Stimulated activated CD8-positive, alpha-beta memory T cell treated with anti-CD3 and anti-CD28 coated beads, Interleukin-7, amount 100 ng/mL, for 4 hours (primary cell): Measurements from ENCODE around the gene MVB12A.

ENCODE experiments used
- DNase-seq, 2 donors: peaks; one replicate each; pipeline ENCODE4 v3.0.0-alpha.2; 2020; ENCODE audit warnings: low read depth in 2 of 2

The MVB12A gene

DNA sequence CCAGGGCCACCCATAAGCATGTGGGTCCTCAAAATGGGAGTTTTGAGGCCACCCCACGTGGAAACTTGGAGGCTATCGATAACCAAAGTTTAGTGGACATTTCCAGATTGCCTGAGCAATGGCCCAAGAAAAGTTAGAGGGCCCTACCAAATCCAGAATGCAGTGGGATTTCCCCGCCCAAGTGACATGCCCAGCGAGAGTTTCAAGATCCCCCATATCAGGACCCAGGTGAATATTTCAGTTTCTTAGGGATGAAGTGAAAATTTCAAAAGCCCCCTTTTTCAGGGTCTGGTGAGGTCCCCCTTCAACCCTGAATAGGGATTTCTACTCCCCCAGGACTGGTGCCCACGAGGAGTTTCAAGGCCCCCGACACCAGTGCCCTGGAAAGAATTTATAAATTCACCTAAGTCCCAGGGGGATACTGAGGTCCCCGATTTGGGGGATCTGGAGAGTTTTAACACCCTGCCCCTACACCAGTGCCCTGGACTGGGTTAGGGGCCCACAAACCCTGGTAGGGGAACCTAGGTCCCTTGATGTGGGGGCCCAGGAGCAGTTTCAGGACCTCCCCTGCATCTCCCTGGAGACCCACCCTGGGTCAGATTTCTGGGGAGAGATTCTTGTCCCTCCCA is 15.1 kb upstream of the MVB12A start:
- no peak for DNase-seq

DNA sequence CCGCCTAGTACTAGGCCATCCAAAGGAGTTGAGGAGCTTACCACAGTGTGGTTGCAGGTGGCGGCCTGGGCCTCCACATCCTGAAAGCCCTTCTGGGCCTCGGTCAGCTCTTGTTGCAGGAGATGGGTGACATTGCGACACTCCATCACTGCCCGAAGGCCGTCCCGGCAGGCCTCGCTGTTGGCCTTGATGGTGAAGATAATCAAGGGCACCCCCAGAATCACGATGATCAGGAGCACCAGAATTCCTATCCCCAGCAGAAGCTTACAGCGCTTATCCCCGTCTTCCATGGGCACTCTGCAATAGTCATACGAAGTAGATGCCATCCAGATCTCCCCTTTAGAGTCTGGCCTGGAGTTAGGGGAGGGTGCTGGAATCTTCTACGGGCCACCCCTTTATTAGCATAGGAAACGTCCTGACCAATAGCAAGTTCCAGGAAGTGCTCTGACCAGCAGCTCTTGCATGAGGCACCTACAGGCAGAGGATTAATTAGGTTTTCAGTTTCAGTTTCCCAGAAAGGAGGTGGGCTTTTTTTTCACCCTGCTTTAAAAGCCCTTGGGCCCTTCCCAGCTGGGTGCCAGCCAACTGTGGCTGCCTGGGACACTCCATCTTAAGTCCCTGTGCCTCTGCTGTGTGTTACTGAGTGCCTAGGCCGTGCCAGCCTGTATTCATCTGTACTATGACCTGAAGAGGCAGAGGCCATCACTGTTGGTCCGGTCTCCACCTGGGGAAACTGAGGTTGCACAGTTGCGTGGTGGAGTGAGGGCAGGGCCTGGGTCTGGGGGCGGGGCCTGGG is 14.4 kb upstream of the MVB12A start, which contains the start of gene BST2:
TSS of gene BST2 (minus strand) at position 381 of the 796 bp plus-strand sequence. CDS start at position 326, 55 bp downstream.
- peak in 1 of 2 donors; percentile 36 for DNase-seq

- no peak for DNase-seq
Measured at GRCh38 chr19:17406046-17406886, 13.6 kb upstream of the MVB12A start.

DNA sequence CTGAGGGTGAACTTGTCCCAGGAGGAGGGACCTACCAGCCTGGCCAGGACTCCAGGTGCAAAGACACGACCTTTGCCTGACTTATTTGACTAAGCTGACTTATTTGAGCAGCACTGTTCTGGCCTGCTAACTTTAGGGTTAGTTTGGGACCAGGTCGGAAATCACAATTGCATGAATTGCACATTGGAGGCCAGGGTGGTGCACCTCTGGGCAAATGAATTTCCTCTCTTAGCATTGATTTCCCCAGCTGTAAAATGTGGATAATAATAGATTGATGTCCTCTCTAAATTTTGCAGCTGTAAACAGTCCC is 13.0 kb upstream of the MVB12A start:
- DNase-seq = no peak

- DNase-seq = no peak
Measured at GRCh38 chr19:17409990-17410389, 9.9 kb upstream of the MVB12A start.

- DNase-seq = no peak
Measured at GRCh38 chr19:17411801-17412200, 8.0 kb upstream of the MVB12A start.

- DNase-seq = no peak
Measured at GRCh38 chr19:17414097-17414496, 5.8 kb upstream of the MVB12A start.

DNA sequence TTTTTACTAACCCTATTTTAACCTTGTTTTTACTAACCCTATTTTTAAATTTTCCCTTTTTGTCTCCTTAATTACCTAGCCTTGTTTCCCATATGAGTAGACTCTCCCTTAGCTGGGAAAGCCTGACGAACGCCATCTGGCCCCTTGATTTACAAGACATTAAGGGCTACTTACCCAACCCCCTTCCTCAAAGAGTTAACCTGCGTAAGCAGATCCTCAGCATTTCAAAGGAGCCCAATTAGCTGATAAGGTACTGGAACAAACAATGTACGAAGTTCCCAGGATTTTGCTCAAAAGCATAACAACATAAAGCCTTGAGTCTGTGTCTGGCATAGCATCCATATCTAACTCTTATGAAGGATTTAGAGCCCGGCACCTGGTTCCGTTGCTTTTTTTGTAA is 4.7 kb upstream of the MVB12A start:
- DNase-seq = no peak

DNA sequence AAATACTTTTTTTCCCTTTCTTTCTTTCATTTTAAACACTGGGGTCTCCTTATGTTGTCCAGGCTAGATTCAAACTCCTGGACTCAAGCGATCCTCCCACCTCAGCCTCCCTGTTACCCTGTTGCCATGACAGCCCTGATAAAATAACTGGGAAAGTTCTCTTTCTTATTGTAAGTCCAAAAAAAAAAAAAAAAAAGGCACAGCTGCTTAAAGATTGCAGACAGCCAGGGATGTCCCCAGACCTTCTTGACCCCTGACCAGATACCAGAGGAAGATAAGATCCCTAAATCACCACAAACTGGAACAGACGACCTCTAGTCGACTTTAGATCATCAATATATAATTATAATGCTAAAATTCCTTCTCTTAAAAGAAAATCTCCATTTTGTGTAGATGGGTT is 1.1 kb upstream of the MVB12A start:
- DNase-seq = no peak

DNA sequence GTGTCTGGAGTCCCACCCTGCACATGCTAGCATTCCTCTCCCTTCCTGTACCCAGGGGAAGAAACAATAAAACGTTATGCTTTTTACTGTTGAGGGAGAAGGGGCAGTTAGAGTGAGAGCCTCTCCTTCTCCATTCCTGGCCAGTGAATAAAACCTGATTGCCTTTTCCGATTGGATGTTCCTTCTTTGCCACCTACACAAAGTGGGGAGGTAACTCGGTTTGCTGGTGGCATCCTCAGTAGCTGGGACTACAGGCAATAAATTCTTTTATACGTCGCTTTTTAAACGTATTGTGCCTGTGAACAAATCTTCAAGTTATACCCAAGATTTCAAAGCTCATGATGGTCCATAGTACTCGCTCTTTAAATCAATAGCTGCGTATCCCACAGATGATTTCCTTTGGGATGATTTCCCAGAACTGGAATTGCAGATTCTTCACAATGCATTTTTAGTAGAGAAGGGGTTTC is 660 bp upstream of the MVB12A start:
- no peak for DNase-seq

GRCh38 chr19:17420475-17420924 is 653 bp downstream of the MVB12A start:
- DNase-seq = no peak

- DNase-seq = no peak
Measured at GRCh38 chr19:17421942-17422341, 2.1 kb downstream of the MVB12A start.

DNA sequence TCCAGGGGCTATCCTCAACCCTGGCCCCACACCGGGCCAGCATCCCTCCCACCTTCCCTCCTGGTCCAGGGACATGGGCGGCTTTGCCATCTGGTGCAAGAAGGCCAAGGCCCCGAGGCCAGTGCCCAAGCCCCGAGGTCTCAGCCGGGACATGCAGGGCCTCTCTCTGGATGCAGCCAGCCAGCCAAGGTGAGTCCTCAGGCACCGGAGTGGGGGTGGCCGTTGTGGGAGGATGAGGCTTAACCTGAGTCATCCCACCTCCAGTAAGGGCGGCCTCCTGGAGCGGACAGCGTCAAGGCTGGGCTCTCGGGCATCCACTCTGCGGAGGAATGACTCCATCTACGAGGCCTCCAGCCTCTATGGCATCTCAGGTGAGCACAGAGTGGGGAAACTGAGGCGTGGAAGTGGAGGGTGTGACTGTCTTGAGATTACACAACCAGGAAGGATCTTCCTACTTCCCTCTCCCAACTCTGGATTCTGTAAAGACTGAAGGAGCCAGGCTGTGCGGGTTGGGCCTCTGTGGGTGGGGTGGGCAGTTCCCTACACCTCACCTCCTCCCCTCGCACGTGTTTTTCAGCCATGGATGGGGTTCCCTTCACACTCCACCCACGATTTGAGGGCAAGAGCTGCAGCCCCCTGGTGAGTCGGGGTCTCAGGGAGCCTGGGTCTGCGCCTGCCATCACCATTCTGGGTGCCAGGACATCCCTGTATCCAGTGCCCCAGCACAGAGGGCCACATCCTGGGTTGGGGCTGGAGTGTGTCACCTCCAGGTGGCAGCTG is 3.8 kb downstream of the MVB12A start:
- no peak for DNase-seq

- DNase-seq = no peak
Measured at GRCh38 chr19:17424743-17425365, 5.0 kb downstream of the MVB12A start.

DNA sequence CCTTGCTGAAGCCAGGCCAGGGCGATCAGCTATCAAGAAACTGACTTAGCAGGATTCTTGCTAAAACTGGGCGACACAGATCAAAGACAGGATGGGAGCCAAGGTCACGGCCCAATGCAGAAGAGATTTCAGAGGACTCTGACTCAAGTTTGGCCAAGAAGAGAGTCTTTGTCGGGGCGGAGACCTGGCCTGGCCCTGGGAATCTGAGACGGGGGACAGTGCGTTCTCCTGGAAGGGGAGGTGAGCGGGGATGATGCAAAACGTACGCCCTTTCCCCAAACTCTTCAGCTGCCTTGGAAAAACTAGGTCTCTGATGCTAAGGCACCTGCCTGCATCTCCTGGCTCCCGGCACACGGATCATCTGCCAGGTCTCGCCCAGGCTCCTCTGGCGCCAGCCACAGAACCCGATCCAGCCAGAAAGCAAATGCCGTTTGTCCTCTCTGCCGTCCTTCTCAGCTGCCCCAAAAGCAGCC is 9.8 kb downstream of the MVB12A start:
- no peak for DNase-seq

DNA sequence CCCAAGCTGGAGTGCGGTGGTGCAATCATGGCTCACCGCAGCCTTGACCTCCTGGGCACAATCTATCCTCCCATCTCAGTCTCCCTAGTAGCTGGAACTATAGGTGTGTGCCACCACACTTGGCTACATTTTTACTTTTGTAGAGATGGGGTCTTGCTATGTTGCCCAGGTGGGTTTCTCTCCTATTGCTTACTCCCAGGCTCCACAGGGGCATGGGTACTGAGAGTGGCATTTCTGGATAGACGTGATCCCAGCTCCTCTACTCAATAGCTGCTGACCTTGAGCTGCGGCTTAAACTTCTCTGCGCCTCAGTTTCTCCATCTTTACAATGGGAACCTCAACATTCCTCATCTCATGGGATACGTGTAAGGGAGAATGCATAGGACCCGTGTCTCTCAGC is 11.6 kb downstream of the MVB12A start:
- DNase-seq = no peak

- DNase-seq = no peak
Measured at GRCh38 chr19:17435218-17435617, 15.4 kb downstream of the MVB12A start.

DNA sequence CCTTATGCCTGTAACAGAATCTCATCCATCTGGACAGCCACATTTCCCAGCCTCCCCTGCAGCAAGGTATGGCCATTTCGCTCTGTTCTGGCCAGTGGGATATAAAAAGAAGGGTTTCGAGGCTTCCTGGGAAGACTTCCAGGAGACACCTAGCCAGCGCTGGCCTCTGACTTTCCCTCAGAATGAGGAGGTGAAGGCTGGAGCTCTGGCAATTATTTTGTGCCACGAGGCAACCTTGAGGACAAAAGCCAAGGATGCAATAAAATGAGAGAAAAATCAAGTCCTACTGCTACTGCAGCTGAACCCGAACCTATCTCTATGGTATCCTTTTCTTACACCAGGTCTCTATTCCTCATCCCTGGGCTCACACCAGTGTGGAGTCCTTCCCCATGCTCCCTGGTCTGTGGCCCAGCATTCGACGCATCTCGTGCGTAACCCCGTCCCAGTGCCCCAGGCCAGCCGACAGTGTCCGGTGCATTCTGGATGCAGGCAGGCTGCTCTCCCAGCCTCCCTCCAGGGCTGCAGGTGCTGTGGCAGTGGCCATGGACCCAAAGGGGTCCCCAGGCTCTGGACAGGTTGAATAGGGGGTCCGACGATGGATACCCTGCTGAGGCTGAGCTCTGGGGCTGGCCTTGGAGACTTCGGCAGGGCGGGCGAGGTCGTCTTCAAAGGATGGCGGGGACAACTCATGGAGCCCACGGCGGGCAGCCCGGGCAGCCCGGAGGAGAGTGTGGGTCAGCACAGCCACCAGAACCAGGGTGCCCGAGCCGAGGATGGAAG is 16.4 kb downstream of the MVB12A start:
- no peak for DNase-seq

DNA sequence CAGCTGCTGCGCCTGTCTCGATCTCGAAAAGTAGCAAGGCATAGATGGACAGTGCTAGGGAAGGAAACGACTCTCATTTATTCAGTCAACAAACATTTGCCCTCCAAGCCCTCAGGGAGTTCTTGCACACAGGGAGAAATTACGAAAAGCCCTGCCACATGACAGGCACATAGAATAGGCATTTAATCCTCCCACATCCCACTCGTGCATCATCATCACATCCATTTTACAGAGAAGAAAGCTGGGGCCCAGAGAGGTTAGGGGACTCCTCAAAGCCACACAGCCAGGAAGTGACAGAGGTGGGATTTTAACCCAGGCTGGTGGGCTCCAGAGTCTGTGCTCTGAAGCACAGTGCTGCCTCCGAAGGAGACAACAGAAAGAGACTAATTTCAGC is 17.0 kb downstream of the MVB12A start:
- no peak for DNase-seq
